Stimulated activated CD8-positive, alpha-beta memory T cell treated with anti-CD3 and anti-CD28 coated beads, Interleukin-4, amount 100 ng/mL, for 1 hour (primary cell): Measurements from ENCODE around the gene KLHL6.
"Not testable (repeated sequence)": the region's sequence is repeated elsewhere in the genome, so short reads cannot be mapped to it uniquely, and the experiment has no call there.

Experiments used
- DNase-seq, 2 donors: peaks; one replicate each; pipeline ENCODE4 v3.0.0-alpha.2; 2020; ENCODE audit warnings: low read depth in 2 of 2, low spot score in 1 of 2

KLHL6 gene

GRCh38 chr3:183487016-183487415 lies 68.5 kb downstream of the KLHL6 start:
- no peak for DNase-seq

- no peak for DNase-seq
These were observed 69.0 kb downstream of the KLHL6 start for GRCh38 chr3:183486472-183486871.

- DNase-seq: no peak
These were observed 69.9 kb downstream of the KLHL6 start for GRCh38 chr3:183485585-183485984.

DNA sequence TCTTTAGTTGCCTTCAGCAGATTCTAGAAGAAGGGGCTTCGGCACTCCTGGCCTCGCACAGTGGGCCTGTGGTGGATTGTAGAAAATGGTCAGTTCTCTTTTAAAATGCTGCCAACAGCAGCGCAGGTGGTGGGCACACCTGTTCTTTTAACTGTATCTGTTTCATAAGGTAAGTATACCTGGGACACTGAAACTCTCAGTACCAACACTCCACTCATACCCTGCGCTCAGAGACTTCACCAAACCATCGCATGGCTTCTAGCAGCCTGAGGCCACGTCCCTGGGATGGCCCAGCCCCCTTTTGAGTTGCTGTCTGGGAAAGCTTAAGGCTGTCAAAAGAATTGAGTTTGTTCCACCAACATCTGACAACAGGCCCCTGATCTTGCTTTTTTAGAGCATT lies 70.4 kb downstream of the KLHL6 start:
- no peak for DNase-seq

DNA sequence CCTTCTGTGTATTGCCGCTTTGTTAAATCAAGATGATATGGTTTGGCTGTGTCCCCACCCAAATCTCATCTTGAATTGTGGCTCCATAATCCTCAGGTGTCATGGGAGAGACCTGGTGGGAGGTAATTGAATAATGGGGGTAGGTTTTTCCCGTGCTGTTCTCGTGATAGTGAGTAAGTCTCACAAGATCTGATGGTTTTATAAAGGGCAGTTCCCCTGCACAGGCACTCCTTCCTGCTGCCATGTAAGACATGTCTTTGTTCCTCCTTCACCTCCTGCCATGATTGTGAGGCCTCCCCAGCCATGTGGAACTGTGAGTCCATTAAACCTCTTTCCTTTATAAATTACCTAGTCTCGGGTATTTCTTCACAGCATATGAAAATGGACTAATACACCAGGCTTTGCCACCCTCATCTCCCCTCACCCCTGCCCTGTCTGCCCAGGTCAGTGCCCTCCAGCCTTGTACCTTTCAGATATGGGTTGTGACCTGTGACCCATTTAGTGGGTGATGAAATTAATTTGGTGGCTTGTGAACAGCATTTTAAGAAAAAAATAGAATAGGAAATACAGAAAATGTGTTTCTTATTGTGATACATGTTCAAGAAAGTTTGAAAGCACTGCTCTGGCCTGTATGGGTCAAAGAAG lies 71.0 kb downstream of the KLHL6 start:
- no peak for DNase-seq

DNA sequence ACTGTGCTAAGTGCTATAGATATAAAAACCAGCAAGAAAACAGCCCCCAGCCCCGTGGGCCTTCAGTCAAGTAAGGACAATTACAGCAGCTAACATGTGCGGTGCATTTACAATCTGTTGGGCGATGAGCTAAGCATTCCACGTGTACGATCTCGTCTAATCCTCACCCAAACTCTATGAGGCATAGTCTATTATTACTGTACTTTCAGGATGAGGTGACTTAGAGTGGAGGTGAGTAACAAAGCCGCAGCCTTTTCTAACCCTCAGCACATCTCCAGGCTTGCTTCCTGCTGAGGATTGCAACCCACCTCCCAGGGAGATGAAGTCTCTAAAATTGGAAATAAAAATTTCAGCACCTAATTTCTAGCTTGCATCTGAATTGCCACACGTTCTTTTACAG lies 73.9 kb downstream of the KLHL6 start:
- no peak for DNase-seq

DNA sequence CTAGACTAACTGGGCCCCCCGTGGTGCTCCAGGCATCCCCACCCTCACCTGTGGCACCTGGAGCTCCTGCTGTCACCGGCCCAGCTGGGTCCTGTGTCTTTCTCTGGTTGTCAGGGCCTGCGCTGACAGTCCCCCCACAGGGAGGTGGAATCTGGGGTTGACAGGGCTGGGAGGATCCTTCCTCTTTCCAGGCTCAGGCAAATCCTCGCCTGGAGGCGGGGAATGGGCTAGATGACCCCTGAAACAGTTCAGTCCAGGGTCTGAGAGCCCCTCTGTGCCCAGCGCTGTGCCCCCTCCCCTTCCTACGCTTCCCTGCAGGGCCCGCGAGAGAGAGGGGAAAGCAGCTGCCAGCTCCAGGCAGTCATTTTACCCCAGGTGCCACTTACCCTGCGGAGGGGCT lies 77.0 kb downstream of the KLHL6 start:
- DNase-seq: no peak

- no peak for DNase-seq
These were observed 77.6 kb downstream of the KLHL6 start for GRCh38 chr3:183477801-183478456.

- DNase-seq: not testable (repeated sequence)
These were observed 79.7 kb downstream of the KLHL6 start for GRCh38 chr3:183475764-183476162.

DNA sequence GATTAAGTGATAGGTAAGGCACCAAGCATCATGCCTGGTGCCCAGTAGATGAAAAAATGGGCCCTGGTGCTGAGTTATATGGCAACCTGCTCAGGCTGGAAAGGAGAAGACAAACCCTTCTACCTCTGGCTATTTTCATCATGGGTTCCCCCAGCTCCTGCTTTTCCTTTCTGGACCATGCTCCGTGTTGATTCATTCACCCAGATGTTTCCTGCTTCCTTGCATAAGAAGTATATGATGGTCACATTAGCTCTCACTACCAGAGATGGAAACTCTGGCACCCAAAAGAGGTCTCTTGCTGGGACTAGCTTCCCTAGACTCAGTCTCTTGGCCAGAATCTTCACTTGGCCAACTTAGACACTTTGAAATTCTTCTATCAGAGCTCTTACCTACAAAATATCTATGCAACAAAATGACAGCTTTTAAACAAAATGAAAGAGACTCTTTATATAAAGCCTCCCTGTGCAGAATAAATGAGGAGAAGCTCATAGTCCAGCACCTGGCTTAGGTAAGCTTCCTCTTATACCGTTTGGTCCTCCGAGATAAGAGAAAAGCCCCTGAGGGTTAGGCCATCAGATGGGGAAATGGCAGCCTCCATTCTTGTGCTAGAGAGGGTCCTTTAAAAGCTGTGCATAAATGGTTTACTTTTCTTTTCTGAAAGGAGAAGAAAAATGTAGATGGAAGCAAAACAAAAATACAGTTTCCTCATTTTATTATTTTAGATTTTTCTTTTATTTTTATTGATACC lies 80.3 kb downstream of the KLHL6 start:
- DNase-seq: no peak

DNA sequence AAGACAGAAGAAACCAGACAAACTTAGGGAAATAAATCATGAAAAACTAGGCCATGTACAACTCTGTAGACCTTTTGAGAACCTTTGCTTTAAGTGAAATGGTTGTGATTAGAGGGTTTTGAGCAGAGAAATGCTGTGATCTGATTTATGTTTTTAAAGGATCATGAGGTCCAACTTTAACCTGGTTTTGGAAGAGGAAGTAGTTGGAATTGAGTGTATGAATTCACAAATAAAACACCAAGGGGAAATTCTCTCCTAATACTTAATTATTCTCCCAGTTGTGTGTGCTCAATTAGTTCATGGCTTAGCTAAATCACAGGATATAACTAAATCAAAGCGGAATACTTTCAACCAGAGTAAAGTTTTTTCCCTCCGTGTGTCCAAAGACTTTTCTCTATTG lies 81.5 kb downstream of the KLHL6 start:
- no peak for DNase-seq

GRCh38 chr3:183472155-183472554 lies 83.4 kb downstream of the KLHL6 start:
- no peak for DNase-seq

- DNase-seq: no peak
These were observed 87.1 kb downstream of the KLHL6 start for GRCh38 chr3:183468424-183468823.

- no peak for DNase-seq
These were observed 88.9 kb downstream of the KLHL6 start for GRCh38 chr3:183466575-183466974.

- not testable (repeated sequence) for DNase-seq
These were observed 89.8 kb downstream of the KLHL6 start for GRCh38 chr3:183465710-183466109.

- no peak for DNase-seq
These were observed 91.0 kb downstream of the KLHL6 start for GRCh38 chr3:183464480-183464879.

- DNase-seq: no peak
These were observed 95.1 kb downstream of the KLHL6 start for GRCh38 chr3:183460081-183461055.

- DNase-seq: no peak
These were observed 100.4 kb downstream of the KLHL6 start for GRCh38 chr3:183455089-183455488.

DNA sequence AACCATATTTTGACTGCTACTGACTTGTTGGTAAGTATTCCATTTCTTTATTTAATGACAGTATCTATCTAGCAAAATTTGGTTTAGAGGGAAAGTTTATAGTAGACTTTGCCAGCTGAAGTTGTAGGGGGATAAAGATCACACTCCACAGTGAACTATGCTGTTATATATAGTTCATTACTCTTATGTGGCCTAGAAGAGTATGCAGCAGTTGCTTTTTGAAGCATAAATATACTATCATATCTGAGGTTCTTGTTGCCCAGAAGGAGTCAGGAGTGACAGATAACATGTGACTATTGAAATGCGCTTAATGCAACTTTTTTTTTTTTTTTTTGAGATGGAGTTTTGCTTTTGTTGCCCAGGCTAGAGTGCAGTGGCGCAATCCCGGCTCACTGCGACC lies 101.4 kb downstream of the KLHL6 start:
- DNase-seq: no peak

DNA sequence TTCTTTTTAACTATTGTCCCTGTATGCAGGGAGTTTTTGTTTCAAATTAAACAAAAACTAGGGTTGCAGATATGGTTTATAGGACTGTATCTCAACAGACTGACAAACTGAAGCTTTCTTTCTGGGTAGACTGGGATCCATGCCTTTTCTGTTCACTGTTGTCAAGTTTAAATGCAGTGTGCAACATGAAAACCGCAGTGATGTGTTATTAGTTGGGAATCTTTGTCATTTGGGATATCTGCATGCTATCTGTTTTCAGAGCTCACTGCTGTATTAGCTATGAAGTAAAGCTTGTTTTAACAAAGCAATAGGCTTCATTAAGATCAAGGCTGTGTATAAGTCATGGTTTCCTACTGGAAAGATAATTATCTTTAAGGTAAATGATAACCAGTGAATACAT lies 105.7 kb downstream of the KLHL6 start:
- no peak for DNase-seq

- no peak for DNase-seq
These were observed 106.1 kb downstream of the KLHL6 start for GRCh38 chr3:183449391-183449790.
